B cell (primary cell): ENCODE measurements around the gene ANKRD42. TPM values are rescaled to one million over a fixed set of nuclear protein-coding genes. Genes with fewer than 3 reads are reported as not detected.

Experiments
- ATAC-seq: fragments of 200-7000 bp; cut with Tn5 transposase; one replicate; pipeline ENCODE4 v1.10.0; 2021; ENCODE audit warnings: low read depth, mild to moderate bottlenecking, moderate number of reproducible peaks, moderate library complexity
- CTCF ChIA-PET: fragments of 350-600 bp; sonication (Branson Sonifier 250); formaldehyde crosslinking; loops from one replicate; lab custom pipeline; 2021; ENCODE audit warnings: antibody characterized with exemption, inconsistent platforms; lab: Charles Lee
- POLR2A ChIA-PET: fragments of 350-600 bp; sonication (Branson Sonifier 250); formaldehyde crosslinking; loops from one replicate; lab custom pipeline; 2021; ENCODE audit warnings: antibody characterized with exemption; lab: Charles Lee
- DNase-seq: peaks from one replicate; pipeline ENCODE4 v3.0.0; 2013
- H2AFZ ChIP-seq: 2 replicates; pipeline ENCODE4 v1.6.1; 2012; ENCODE audit warnings: mild to moderate bottlenecking, low read depth, low read length; ENCODE audit not compliant: insufficient read depth, poor library complexity, severe bottlenecking
- H3K27ac ChIP-seq, 2 donors: 1 replicate in 1 of 2; 2 replicates in 1 of 2; pipeline ENCODE4 v1.5.1; 2012 to 2013; ENCODE audit warnings: low read length in 2 of 2, mild to moderate bottlenecking in 2 of 2, moderate library complexity in 1 of 2
- H3K27me3 ChIP-seq, 4 experiments: fragments of 200-600 bp in 1 of 4; sonication (generic) in 1 of 4; replicated peaks in 1 of 4; 1 replicate in 2 of 4; 2 replicates in 2 of 4; pipeline versions ENCODE4 v1.6.1 to v1.7.0; 2013 to 2016; ENCODE audit warnings: low read length in 3 of 4, mild to moderate bottlenecking in 2 of 4, mixed read lengths in 1 of 4, moderate library complexity in 1 of 4; ENCODE audit not compliant: insufficient read depth in 4 of 4, control insufficient read depth in 3 of 4; ENCODE audit errors: control extremely low read depth in 1 of 4
- H3K36me3 ChIP-seq, 2 experiments: replicated peaks in 1 of 2; 1 replicate in 1 of 2; 2 replicates in 1 of 2; pipeline versions ENCODE4 v1.6.1 to v1.7.1; 2013; ENCODE audit warnings: low read length in 1 of 2; ENCODE audit not compliant: insufficient read depth in 2 of 2, control insufficient read depth in 1 of 2; ENCODE audit errors: control extremely low read depth in 1 of 2, extremely low read depth in 1 of 2
- H3K4me1 ChIP-seq, 2 donors: fragments of 200-600 bp in 1 of 2; sonication (generic) in 1 of 2; 1 replicate in 1 of 2; 2 replicates in 1 of 2; pipeline versions ENCODE4 v1.5.1 to v1.6.1; 2013 to 2017; ENCODE audit warnings: low read length in 2 of 2; ENCODE audit not compliant: control insufficient read depth in 2 of 2, insufficient read depth in 2 of 2
- H3K4me2 ChIP-seq: replicated peaks from 2 replicates; pipeline ENCODE3; 2012; ENCODE audit warnings: mild to moderate bottlenecking, low read depth, low read length; ENCODE audit not compliant: poor library complexity, severe bottlenecking
- H3K4me3 ChIP-seq, 5 experiments: fragments of 200-600 bp in 1 of 5; sonication (generic) in 1 of 5; 1 replicate in 3 of 5; 2 replicates in 2 of 5; pipeline versions ENCODE4 v1.5.1 to v1.7.0; 2011 to 2016; ENCODE audit warnings: low read length in 4 of 5, mild to moderate bottlenecking in 4 of 5, low read depth in 2 of 5, control low read depth in 1 of 5, moderate library complexity in 1 of 5; ENCODE audit not compliant: insufficient read depth in 1 of 5; ENCODE audit errors: control extremely low read depth in 1 of 5, extremely low read depth in 1 of 5
- H3K79me2 ChIP-seq: fragments of 200-600 bp; sonication (generic); one replicate; pipeline ENCODE4 v1.6.0; 2016; ENCODE audit warnings: low read length; ENCODE audit not compliant: control insufficient read depth, insufficient read depth
- H3K9ac ChIP-seq: fragments of 200-600 bp; sonication (generic); 2 replicates; pipeline ENCODE4 v1.6.1; 2017; ENCODE audit warnings: mild to moderate bottlenecking, low read length, moderate library complexity
- H3K9me3 ChIP-seq, 3 donors: one replicate each; pipeline versions ENCODE4 v1.6.1 to v1.7.1; 2013; ENCODE audit warnings: low read length in 2 of 3; ENCODE audit not compliant: control insufficient read depth in 2 of 3, insufficient read depth in 1 of 3; ENCODE audit errors: control extremely low read depth in 1 of 3
- H4K20me1 ChIP-seq: 2 replicates; pipeline ENCODE4 v1.6.0; 2012; ENCODE audit warnings: mild to moderate bottlenecking, low read length; ENCODE audit not compliant: insufficient read depth, control insufficient read depth, poor library complexity, severe bottlenecking
- H3K27ac Mint-ChIP-seq: one replicate; pipeline ENCODE4 v1.8.0; 2021; ENCODE audit warnings: mixed read lengths
- H3K27me3 Mint-ChIP-seq: one replicate; pipeline ENCODE4 v1.8.0; 2021; ENCODE audit warnings: mixed read lengths
- H3K4me1 Mint-ChIP-seq: one replicate; pipeline ENCODE4 v1.8.0; 2021; ENCODE audit warnings: mixed read lengths
- H3K4me3 Mint-ChIP-seq: one replicate; pipeline ENCODE4 v1.8.0; 2021; ENCODE audit warnings: mixed read lengths
- H3K9me3 Mint-ChIP-seq: one replicate; pipeline ENCODE4 v1.8.0; 2022; ENCODE audit warnings: mixed read lengths; ENCODE audit not compliant: insufficient read depth
- EZH2 ChIP-seq: IDR thresholded peaks from 2 replicates; pipeline ENCODE4 v1.6.1; 2012; ENCODE audit warnings: borderline replicate concordance, low read depth, mild to moderate bottlenecking, moderate library complexity, low read length; ENCODE audit not compliant: insufficient read depth, poor library complexity, severe bottlenecking
- WGBS: methylation state at CpG from one replicate; pipeline ENCODE4 v1.1.5; 2013; ENCODE audit warnings: missing lambda C conversion rate; ENCODE audit not compliant: insufficient coverage; 5-methylcytosine and 5-hydroxymethylcytosine counted together
- intact Hi-C: fragments of 100-400 bp; cut with micrococcal nuclease; formaldehyde crosslinking; loops from one replicate; pipeline ENCODE4 v1.10.0; 2022
- polyA plus RNA-seq: library from polyadenylated mRNA; depleted of rRNA; stranded (reverse); fragments of >200 nt; gene quantifications from 2 replicates; pipeline ENCODE4 v1.2.3, GENCODE V29; 2012
- total RNA-seq, 2 donors: library from RNA; stranded (reverse); fragments of 120-200 nt in 1 of 2; gene quantifications; 1 replicate in 1 of 2; 2 replicates in 1 of 2; pipeline versions ENCODE4 v1.2.3 to v1.2.4, GENCODE V29; 2013 to 2022
- TF ChIP-seq, protein P1 (sequence below): fragments of 200-600 bp; IDR thresholded peaks from one replicate; pipeline ENCODE4 v1.8.0; 2022; ENCODE audit warnings: antibody characterized with exemption, mild to moderate bottlenecking

ANKRD42 gene
- total and polyA plus RNA-seq, 2 donors (not counting 1 experiment from before 2014, with no cell fraction given) = 4.1 to 13.3 TPM

DNA sequence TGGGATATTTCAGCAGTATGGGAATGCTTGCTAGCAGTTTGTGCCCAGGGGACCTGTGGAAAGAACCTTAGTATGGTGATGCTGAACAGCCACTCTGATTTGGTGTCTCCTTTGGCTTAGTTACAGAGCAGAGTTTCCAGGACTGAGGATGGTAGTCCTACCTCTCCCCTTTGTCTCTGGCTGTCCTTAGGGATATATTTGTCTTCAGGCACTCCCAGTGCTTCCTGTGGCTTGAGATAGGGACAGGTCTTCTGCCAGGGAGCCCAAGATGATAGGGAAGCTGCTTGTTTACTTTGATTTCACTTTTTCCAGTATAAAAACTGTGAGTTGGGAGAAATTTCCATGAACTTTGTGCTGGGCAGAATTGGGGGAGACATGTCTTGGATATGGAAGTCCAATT is 28.2 kb downstream of the ANKRD42 start:
- H3K4me1 Mint-ChIP-seq = no peaks in the 10 kb centered on the region
- H2AFZ ChIP-seq = no peak overlapping the region
- H3K36me3 ChIP-seq = no peaks in the 10 kb centered on the region
- H4K20me1 ChIP-seq = no peaks in the 10 kb centered on the region
- no peaks in the 10 kb centered on the region for H3K4me1 ChIP-seq
- H3K27ac Mint-ChIP-seq = no peak overlapping the region
- no peaks in the 10 kb centered on the region for H3K9me3 Mint-ChIP-seq
- no peak overlapping the region for H3K27ac ChIP-seq
- no peak overlapping the region for H3K4me2 ChIP-seq
- H3K4me3 ChIP-seq = no peak overlapping the region
- H3K27me3 Mint-ChIP-seq = no peaks in the 10 kb centered on the region
- ChIA-PET POLR2A (no interaction called here), CTCF (interaction anchor here (1.2 kb wide), 1 partner anchor 28 kb away, joined by 3 read pairs; no protein-coding TSS in a partner anchor)
- intact Hi-C loops = no loop called here
- DNase-seq (no peak), ATAC-seq (no peak)
- no peaks in the 10 kb centered on the region for H3K79me2 ChIP-seq
- H3K9me3 ChIP-seq = no peaks in the 10 kb centered on the region
- H3K27me3 ChIP-seq = peaks cover 0 to 3% (median 0%) of the 10 kb centered on the region in 4 experiments
- H3K4me3 Mint-ChIP-seq = no peak overlapping the region
- no peak overlapping the region for H3K9ac ChIP-seq
- no peak for TF ChIP-seq EZH2
- TF ChIP-seq, protein P1, sequence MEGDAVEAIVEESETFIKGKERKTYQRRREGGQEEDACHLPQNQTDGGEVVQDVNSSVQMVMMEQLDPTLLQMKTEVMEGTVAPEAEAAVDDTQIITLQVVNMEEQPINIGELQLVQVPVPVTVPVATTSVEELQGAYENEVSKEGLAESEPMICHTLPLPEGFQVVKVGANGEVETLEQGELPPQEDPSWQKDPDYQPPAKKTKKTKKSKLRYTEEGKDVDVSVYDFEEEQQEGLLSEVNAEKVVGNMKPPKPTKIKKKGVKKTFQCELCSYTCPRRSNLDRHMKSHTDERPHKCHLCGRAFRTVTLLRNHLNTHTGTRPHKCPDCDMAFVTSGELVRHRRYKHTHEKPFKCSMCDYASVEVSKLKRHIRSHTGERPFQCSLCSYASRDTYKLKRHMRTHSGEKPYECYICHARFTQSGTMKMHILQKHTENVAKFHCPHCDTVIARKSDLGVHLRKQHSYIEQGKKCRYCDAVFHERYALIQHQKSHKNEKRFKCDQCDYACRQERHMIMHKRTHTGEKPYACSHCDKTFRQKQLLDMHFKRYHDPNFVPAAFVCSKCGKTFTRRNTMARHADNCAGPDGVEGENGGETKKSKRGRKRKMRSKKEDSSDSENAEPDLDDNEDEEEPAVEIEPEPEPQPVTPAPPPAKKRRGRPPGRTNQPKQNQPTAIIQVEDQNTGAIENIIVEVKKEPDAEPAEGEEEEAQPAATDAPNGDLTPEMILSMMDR = no peak

DNA sequence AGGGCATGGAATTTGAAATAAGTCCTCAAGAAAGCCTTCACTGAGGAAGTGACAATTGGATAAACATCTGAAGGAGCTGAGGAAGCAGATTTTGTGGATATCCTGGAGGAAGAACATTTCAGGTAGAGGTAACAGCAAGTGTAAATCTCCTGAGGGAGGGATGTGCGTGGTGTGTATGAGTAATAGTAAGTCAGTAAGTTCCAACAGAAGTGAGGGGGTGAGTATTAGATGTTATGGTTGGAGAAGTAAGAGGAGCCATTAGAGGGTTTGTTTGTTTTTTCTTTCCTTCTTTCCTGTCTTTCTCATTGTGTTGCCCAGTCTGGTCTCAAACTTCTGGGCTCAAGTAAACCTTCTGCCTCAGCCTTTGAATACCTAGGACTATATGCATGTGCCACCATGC is 29.0 kb downstream of the ANKRD42 start:
- Histone ChIP-seq H3K36me3 (no peaks in the 10 kb centered on the region), H3K4me2 (no peak overlapping the region), H3K9ac (no peak overlapping the region), H4K20me1 (no peaks in the 10 kb centered on the region), H3K79me2 (no peaks in the 10 kb centered on the region), H2AFZ (no peak overlapping the region), H3K27ac (no peak overlapping the region), H3K9me3 (no peaks in the 10 kb centered on the region), H3K27me3 (peaks cover 0 to 3% (median 0%) of the 10 kb centered on the region in 4 experiments), H3K4me3 (no peak overlapping the region), H3K4me1 (no peaks in the 10 kb centered on the region)
- Mint-ChIP-seq H3K9me3 (no peaks in the 10 kb centered on the region), H3K27me3 (no peaks in the 10 kb centered on the region), H3K4me3 (no peak overlapping the region), H3K4me1 (no peaks in the 10 kb centered on the region), H3K27ac (no peak overlapping the region)
- TF ChIP-seq, protein P1 = no peak
- no peak for TF ChIP-seq EZH2
- ATAC-seq (no peak), DNase-seq (no peak)
- intact Hi-C loops = no loop called here
- ChIA-PET CTCF (no interaction called here), POLR2A (no interaction called here)
- WGBS = 100% methylated on average over 1 of the region's 1 CpG
